ENCODE data around the gene ANO10.
"Not testable (repeated sequence)": the region's sequence is repeated elsewhere in the genome, so short reads cannot be mapped to it uniquely, and the experiment has no call there.

The ANO10 gene

GRCh38 chr3:43372809-43373559, 248.8 kb downstream of the ANO10 start:
- no peak for DNase-seq (ENCODE audit: low read depth in 2 of 2)

- DNase-seq (ENCODE audit: low read depth in 2 of 2) = no peak
Measured at GRCh38 chr3:43372007-43372740, 249.6 kb downstream of the ANO10 start.

- DNase-seq (ENCODE audit: low read depth in 2 of 2) = no peak
Measured at GRCh38 chr3:43371494-43371893, 250.3 kb downstream of the ANO10 start.

GRCh38 chr3:43370293-43370980, 251.4 kb downstream of the ANO10 start:
- no peak for DNase-seq (ENCODE audit: low read depth in 2 of 2)

- DNase-seq (ENCODE audit: low read depth in 2 of 2) = no peak
Measured at GRCh38 chr3:43369404-43370292, 252.2 kb downstream of the ANO10 start.

GRCh38 chr3:43366885-43367284, 254.9 kb downstream of the ANO10 start:
- DNase-seq (ENCODE audit: low read depth in 2 of 2) = no peak

GRCh38 chr3:43366481-43366880, 255.3 kb downstream of the ANO10 start:
- no peak for DNase-seq (ENCODE audit: low read depth in 2 of 2)

- DNase-seq (ENCODE audit: low read depth in 2 of 2) = no peak
Measured at GRCh38 chr3:43365601-43366305, 256.1 kb downstream of the ANO10 start.

GRCh38 chr3:43364926-43365325, 256.9 kb downstream of the ANO10 start:
- no peak for DNase-seq (ENCODE audit: low read depth in 2 of 2)

GRCh38 chr3:43364494-43364893, 257.3 kb downstream of the ANO10 start:
- DNase-seq (ENCODE audit: low read depth in 2 of 2) = no peak

GRCh38 chr3:43363621-43364266, 258.1 kb downstream of the ANO10 start:
- no peak for DNase-seq (ENCODE audit: low read depth in 2 of 2)

GRCh38 chr3:43362961-43363360, 258.9 kb downstream of the ANO10 start:
- no peak for DNase-seq (ENCODE audit: low read depth in 2 of 2)

GRCh38 chr3:43362183-43362582, 259.6 kb downstream of the ANO10 start:
- no peak for DNase-seq (ENCODE audit: low read depth in 2 of 2)

- DNase-seq (ENCODE audit: low read depth in 2 of 2) = no peak
Measured at GRCh38 chr3:43361077-43361476, 260.7 kb downstream of the ANO10 start.

- DNase-seq (ENCODE audit: low read depth in 2 of 2) = not testable (repeated sequence)
Measured at GRCh38 chr3:43356033-43356432, 265.8 kb downstream of the ANO10 start.

GRCh38 chr3:43353923-43354670, 267.7 kb downstream of the ANO10 start:
- no peak for DNase-seq (ENCODE audit: low read depth in 2 of 2)

GRCh38 chr3:43353393-43353792, 268.4 kb downstream of the ANO10 start:
- DNase-seq (ENCODE audit: low read depth in 2 of 2) = no peak

GRCh38 chr3:43349716-43350115, 272.1 kb downstream of the ANO10 start:
- no peak for DNase-seq (ENCODE audit: low read depth in 2 of 2)

GRCh38 chr3:43348852-43349574, 272.8 kb downstream of the ANO10 start:
- DNase-seq (ENCODE audit: low read depth in 2 of 2) = no peak
